GM12878 (cell line): Measurements from ENCODE around the gene BHLHE23. TPM values are rescaled to one million over a fixed set of nuclear protein-coding genes. Genes with fewer than 3 reads are reported as not detected.

Experiments
- ATAC-seq: fragments of 200-7000 bp; cut with Tn5 transposase; 3 replicates; pipeline ENCODE4 v1.9.1; 2020; ENCODE audit warnings: mild to moderate bottlenecking, moderate library complexity
- BruUV-seq: library from RNA; stranded (reverse); fragments of 400-500 nt; replicated peaks from 2 replicates; lab custom pipeline; 2021; lab: Mats Ljungman, UMichigan
- CTCF ChIA-PET: fragments of 300-600 bp; sonication (Branson Sonifier 250); formaldehyde crosslinking; extraction: SDS; loops from one replicate; lab custom pipeline; 2021; ENCODE audit warnings: inconsistent platforms; lab: Yijun Ruan, JAX
- POLR2A ChIA-PET: fragments of 350-600 bp; formaldehyde crosslinking; extraction: SDS; loops from one replicate; lab custom pipeline; 2021; ENCODE audit warnings: inconsistent platforms; lab: Charles Lee
- RAD21 ChIA-PET: fragments of 300-600 bp; sonication (Branson Sonifier 250); formaldehyde crosslinking; loops from one replicate; lab custom pipeline; 2023; ENCODE audit warnings: antibody characterized with exemption; ENCODE audit not compliant: unreplicated experiment; lab: Charles Lee
- SMC1A ChIA-PET: fragments of 300-600 bp; sonication (Branson Sonifier 250); formaldehyde crosslinking; loops from one replicate; lab custom pipeline; 2023; ENCODE audit not compliant: unreplicated experiment, uncharacterized antibody; lab: Charles Lee
- DNase-seq: peaks from one replicate; pipeline ENCODE4 v3.0.0-alpha.2; 2011; ENCODE audit warnings: low read depth, low spot score
- FAIRE-seq: peaks from 3 replicates; lab custom pipeline; 2011; peaks lifted over from hg19 to GRCh38; lab: Jason Lieb, UNC
- H2AFZ ChIP-seq: 2 replicates; pipeline ENCODE4 v1.6.0; 2011; ENCODE audit warnings: low read depth, low read length, control low read depth; ENCODE audit not compliant: control insufficient read depth
- H3K27ac ChIP-seq: 2 replicates; pipeline ENCODE4 v1.5.1; 2011; ENCODE audit warnings: control low read depth; ENCODE audit not compliant: control insufficient read depth, insufficient read depth
- H3K27me3 ChIP-seq, 2 experiments: replicated peaks in 1 of 2; 2 replicates each; pipeline versions ENCODE4 v1.6.0 to v1.6.1; 2011; ENCODE audit warnings: low read length in 1 of 2; ENCODE audit not compliant: control insufficient read depth in 2 of 2, insufficient read depth in 2 of 2
- H3K36me3 ChIP-seq, 2 experiments: 2 replicates each; pipeline ENCODE4 v1.5.1; 2011; ENCODE audit warnings: low read length in 1 of 2; ENCODE audit not compliant: control insufficient read depth in 2 of 2, insufficient read depth in 2 of 2
- H3K4me1 ChIP-seq: 2 replicates; pipeline ENCODE4 v1.6.1; 2011; ENCODE audit warnings: mild to moderate bottlenecking, low read length, moderate library complexity, mixed read lengths; ENCODE audit not compliant: control insufficient read depth, insufficient read depth
- H3K4me2 ChIP-seq: 2 replicates; pipeline ENCODE4 v1.6.0; 2011; ENCODE audit warnings: control low read depth; ENCODE audit not compliant: control insufficient read depth, insufficient read depth
- H3K4me3 ChIP-seq: fragments of 200-600 bp; sonication (generic); 2 replicates; pipeline ENCODE4 v1.5.1; 2016
- H3K79me2 ChIP-seq: 2 replicates; pipeline ENCODE4 v1.6.0; 2011; ENCODE audit warnings: low read length; ENCODE audit not compliant: control insufficient read depth, insufficient read depth
- H3K9ac ChIP-seq: 2 replicates; pipeline ENCODE4 v1.8.0; 2011; ENCODE audit warnings: low read length, control low read depth, mixed read lengths; ENCODE audit not compliant: control insufficient read depth, insufficient read depth
- H3K9me3 ChIP-seq: replicated peaks from 3 replicates; pipeline ENCODE4 v1.5.1; 2011; ENCODE audit warnings: mild to moderate bottlenecking, low read length; ENCODE audit not compliant: control insufficient read depth, insufficient read depth
- H4K20me1 ChIP-seq: 2 replicates; pipeline ENCODE4 v1.6.0; 2011; ENCODE audit not compliant: control insufficient read depth, insufficient read depth
- DPF2 ChIP-seq: fragments of 450-650 bp; IDR thresholded peaks from 2 replicates; pipeline ENCODE4 v1.6.1; 2017; ENCODE audit warnings: mild to moderate bottlenecking
- EGR1 ChIP-seq, 2 experiments: IDR thresholded peaks; 1 replicate in 1 of 2; 2 replicates in 1 of 2; pipeline ENCODE4 v1.6.1; 2011 to 2012; ENCODE audit warnings: low read depth in 2 of 2, low read length in 2 of 2, borderline replicate concordance in 1 of 2, mild to moderate bottlenecking in 1 of 2, moderate library complexity in 1 of 2
- IRF3 ChIP-seq: fragments of 450-650 bp; IDR thresholded peaks from 2 replicates; pipeline ENCODE4 v1.6.1; 2014; ENCODE audit warnings: mild to moderate bottlenecking
- NFXL1 ChIP-seq: fragments of 450-650 bp; IDR thresholded peaks from 2 replicates; pipeline ENCODE4 v1.6.1; 2017; ENCODE audit warnings: antibody characterized with exemption, mild to moderate bottlenecking, borderline replicate concordance
- POLR2A ChIP-seq: IDR thresholded peaks from 2 replicates; pipeline ENCODE4 v1.6.1; 2011; ENCODE audit warnings: low read depth, mild to moderate bottlenecking, low read length
- RBBP5 ChIP-seq: fragments of 200-600 bp; sonication (generic); conservative IDR thresholded peaks from 2 replicates; pipeline ENCODE4 v1.6.1; 2016
- SPI1 ChIP-seq: IDR thresholded peaks from 2 replicates; pipeline ENCODE4 v1.6.1; 2011; ENCODE audit warnings: low read depth, mild to moderate bottlenecking, low read length, moderate library complexity, borderline replicate concordance; ENCODE audit not compliant: insufficient read depth
- SUZ12 ChIP-seq: fragments of 200-600 bp; sonication (generic); IDR thresholded peaks from one replicate; pipeline ENCODE4 v1.6.1; 2018; ENCODE audit warnings: antibody characterized with exemption, mild to moderate bottlenecking; ENCODE audit not compliant: unreplicated experiment
- WGBS: methylation state at CpG from one replicate; pipeline ENCODE4 v1.1.6; 2016; ENCODE audit warnings: low lambda C conversion rate; ENCODE audit not compliant: insufficient replicate concordance, insufficient coverage; ENCODE audit errors: missing lambda C conversion rate; 5-methylcytosine and 5-hydroxymethylcytosine counted together
- in situ Hi-C: fragments of 300-500 bp; cut with MboI; formaldehyde crosslinking; loops from 9 replicates; pipeline ENCODE4 v1.14.3; 2018; ENCODE audit warnings: mixed read lengths
- intact Hi-C: fragments of 100-400 bp; cut with micrococcal nuclease; formaldehyde crosslinking; loops from one replicate; pipeline ENCODE4 v1.14.2; 2022; ENCODE audit not compliant: unreplicated experiment
- polyA plus RNA-seq, 11 experiments: library from polyadenylated mRNA; depleted of rRNA in 4 of 11; unstranded in 6 of 11; stranded (reverse) in 5 of 11; fragments of >200 nt; fragmentation: Nextera tagmentation in 4 of 11; fragmentation: Illumina TruSeq in 1 of 11; extraction: Ambion mirVana in 4 of 11; extraction: Trizol in 1 of 11; gene quantifications; 1 replicate in 1 of 11; 2 replicates in 10 of 11; pipeline versions ENCODE4 v1.2.1 to v1.2.3, GENCODE V29; 2011 to 2016; ENCODE audit warnings: inconsistent platforms in 2 of 11, missing spikeins in 2 of 11, low read depth in 1 of 11
- total RNA-seq, 4 experiments: library from RNA; depleted of rRNA in 3 of 4; stranded (reverse); fragments of >200 nt in 3 of 4; fragmentation: Illumina TruSeq in 1 of 4; extraction: Trizol in 1 of 4; gene quantifications; 2 replicates each; pipeline versions ENCODE4 v1.2.1 to v1.2.3, GENCODE V29; 2013 to 2021

The BHLHE23 gene
- total and polyA plus RNA-seq, 10 of the 15 experiments (the other 5 are each of a cell fraction or from before 2014, with no cell fraction given), result 0.28 to 0.33 TPM; not detected in 8

GRCh38 chr20:63017076-63017825 lies 10.5 kb upstream of the BHLHE23 start:
- intact Hi-C loops, result no loop called here
- DNase-seq, result no peak
- Histone ChIP-seq H3K4me3 (no peak overlapping the region), H3K27ac (no peak overlapping the region), H4K20me1 (no peaks in the 10 kb centered on the region), H3K9ac (no peak overlapping the region), H3K4me2 (no peak overlapping the region), H3K79me2 (peaks cover 43% of the 10 kb centered on the region), H2AFZ (no peak overlapping the region), H3K4me1 (peaks cover 17% of the 10 kb centered on the region), H3K36me3 (no peaks in the 10 kb centered on the region; a peak in 1 of 4 replicates)
- FAIRE-seq, result no peak
- no peak for ATAC-seq
- CTCF ChIA-PET, result no interaction called here
- WGBS, result 64% methylated on average over 20 of the region's 22 CpGs
- RAD21 ChIA-PET, result no interaction called here
- in situ Hi-C loops, result no loop called here
- POLR2A ChIA-PET, result no interaction called here
- SMC1A ChIA-PET, result no interaction called here
- TF ChIP-seq NFXL1, result no peak
- TF ChIP-seq RBBP5, result no peak
- no peak for TF ChIP-seq DPF2
- TF ChIP-seq IRF3, result no peak
- TF ChIP-seq POLR2A, result 0 out of 2 replicates have a peak, but pooled peaks have one; percentile 13
- TF ChIP-seq SUZ12, result no peak
- 0 out of 3 replicates have a peak, but pooled peaks of 1 of the 2 experiments have one; percentile 10 for TF ChIP-seq EGR1 (IDR thresholded peaks at IDR 0.05; ENCODE audit: borderline replicate concordance in 1 of 2, low read depth in 2 of 2, low read length in 2 of 2)
- TF ChIP-seq SPI1, result no peak
- TF ChIP-seq, all 136 proteins: peak for 2
- no peaks in the 10 kb centered on the region for H3K27me3 ChIP-seq
- BruUV-seq, result no TSS peak
- peaks cover 3% of the 10 kb centered on the region for H3K9me3 ChIP-seq
